Trophoblast cell (in vitro differentiated cells and primary cell): ENCODE results near the gene JPT1.
"Not testable (repeated sequence)": the region's sequence is repeated elsewhere in the genome, so short reads cannot be mapped to it uniquely, and the experiment has no call there.

Source experiments
- DNase-seq, 2 donors: peaks; one replicate each; pipeline ENCODE4 v3.0.0-alpha.2; 2016
- H2AFZ ChIP-seq: 2 replicates; pipeline ENCODE4 v1.6.1; 2013; ENCODE audit warnings: low read length, moderate library complexity, mild to moderate bottlenecking; ENCODE audit not compliant: insufficient read depth, poor library complexity
- H2AK5ac ChIP-seq: 2 replicates; pipeline ENCODE4 v1.6.1; 2013; ENCODE audit warnings: mild to moderate bottlenecking, low read length
- H2BK120ac ChIP-seq: 2 replicates; pipeline ENCODE4 v1.6.1; 2013; ENCODE audit warnings: low read length, mild to moderate bottlenecking, moderate library complexity; ENCODE audit not compliant: insufficient read depth, poor library complexity
- H2BK12ac ChIP-seq: 2 replicates; pipeline ENCODE4 v1.6.1; 2013; ENCODE audit warnings: mild to moderate bottlenecking, low read length, moderate library complexity
- H2BK5ac ChIP-seq: 2 replicates; pipeline ENCODE4 v1.6.1; 2013; ENCODE audit warnings: low read length, low read depth, moderate library complexity, mild to moderate bottlenecking; ENCODE audit not compliant: poor library complexity
- H3K14ac ChIP-seq: 2 replicates; pipeline ENCODE4 v1.6.1; 2013; ENCODE audit warnings: mild to moderate bottlenecking, low read length
- H3K18ac ChIP-seq: 2 replicates; pipeline ENCODE4 v1.6.1; 2013; ENCODE audit warnings: mild to moderate bottlenecking, low read length
- H3K23ac ChIP-seq: 2 replicates; pipeline ENCODE4 v1.6.1; 2013; ENCODE audit warnings: low read length
- H3K27ac ChIP-seq: 2 replicates; pipeline ENCODE4 v1.5.1; 2013; ENCODE audit warnings: low read depth, mild to moderate bottlenecking, inconsistent platforms, low read length, moderate library complexity
- H3K27me3 ChIP-seq: 2 replicates; pipeline ENCODE4 v1.6.1; 2013; ENCODE audit warnings: inconsistent platforms, mild to moderate bottlenecking, low read length, moderate library complexity; ENCODE audit not compliant: insufficient read depth
- H3K36me3 ChIP-seq, 2 experiments: 1 replicate in 1 of 2; 2 replicates in 1 of 2; pipeline ENCODE4 v1.6.1; 2013; ENCODE audit warnings: low read length in 2 of 2, mild to moderate bottlenecking in 2 of 2, moderate library complexity in 1 of 2; ENCODE audit not compliant: insufficient read depth in 2 of 2, control insufficient read depth in 1 of 2
- H3K4ac ChIP-seq: 2 replicates; pipeline ENCODE4 v1.6.1; 2013; ENCODE audit warnings: low read depth, mild to moderate bottlenecking, low read length, moderate library complexity
- H3K4me1 ChIP-seq, 2 experiments: 1 replicate in 1 of 2; 2 replicates in 1 of 2; pipeline ENCODE4 v1.6.1; 2013; ENCODE audit warnings: low read length in 2 of 2, mild to moderate bottlenecking in 2 of 2, moderate library complexity in 1 of 2; ENCODE audit not compliant: insufficient read depth in 2 of 2, control insufficient read depth in 1 of 2
- H3K4me2 ChIP-seq: 2 replicates; pipeline ENCODE4 v1.6.1; 2013; ENCODE audit warnings: inconsistent platforms, mild to moderate bottlenecking, low read length, moderate library complexity
- H3K4me3 ChIP-seq: 2 replicates; pipeline ENCODE4 v1.5.1; 2013; ENCODE audit warnings: mild to moderate bottlenecking, low read depth, low read length, inconsistent platforms
- H3K79me1 ChIP-seq: one replicate; pipeline ENCODE4 v1.6.1; 2013; ENCODE audit warnings: low read length
- H3K79me2 ChIP-seq: 2 replicates; pipeline ENCODE4 v1.6.1; 2013; ENCODE audit warnings: low read length, mild to moderate bottlenecking; ENCODE audit not compliant: control insufficient read depth, insufficient read depth, poor library complexity
- H3K9ac ChIP-seq: 2 replicates; pipeline ENCODE4 v1.6.1; 2013; ENCODE audit warnings: mild to moderate bottlenecking, low read length
- H3K9me3 ChIP-seq: 2 replicates; pipeline ENCODE4 v1.6.1; 2013; ENCODE audit warnings: low read depth, mild to moderate bottlenecking, control low read depth, inconsistent platforms, low read length; ENCODE audit not compliant: insufficient read depth
- H4K12ac ChIP-seq: 2 replicates; pipeline ENCODE4 v1.6.1; 2013; ENCODE audit warnings: low read depth, mild to moderate bottlenecking, low read length, moderate library complexity
- H4K8ac ChIP-seq: 2 replicates; pipeline ENCODE4 v1.6.1; 2013; ENCODE audit warnings: low read depth, mild to moderate bottlenecking, low read length, moderate library complexity
- H4K91ac ChIP-seq: one replicate; pipeline ENCODE4 v1.6.1; 2013; ENCODE audit warnings: low read depth, mild to moderate bottlenecking, low read length, moderate library complexity
- WGBS: extraction: QIAGEN DNeasy Blood & Tissue Kit; methylation state at CpG from one replicate; pipeline ENCODE4 v1.1.7; 2013; ENCODE audit warnings: missing lambda C conversion rate; ENCODE audit not compliant: insufficient read length, insufficient coverage; ENCODE audit errors: extremely low coverage; 5-methylcytosine and 5-hydroxymethylcytosine counted together

The JPT1 gene

GRCh38 chr17:75135452-75135851 is 18.9 kb downstream of the JPT1 start:
- H2BK12ac ChIP-seq, result no peak overlapping the region
- H3K23ac ChIP-seq, result no peak overlapping the region
- no peak overlapping the region for H3K9ac ChIP-seq
- H3K36me3 ChIP-seq, result peaks cover 26 to 28% of the 10 kb centered on the region in 2 experiments
- H3K4me1 ChIP-seq, result peaks cover 0 to 4% of the 10 kb centered on the region in 2 experiments
- no peak overlapping the region for H3K27ac ChIP-seq
- no peak overlapping the region for H2BK120ac ChIP-seq
- H3K79me1 ChIP-seq, result peaks cover 11% of the 10 kb centered on the region
- H2AFZ ChIP-seq, result no peak overlapping the region
- H3K4me3 ChIP-seq, result no peak overlapping the region
- H3K9me3 ChIP-seq, result no peaks in the 10 kb centered on the region
- DNase-seq, result no peak
- no peak overlapping the region for H3K4ac ChIP-seq
- no peak overlapping the region for H3K4me2 ChIP-seq
- H3K79me2 ChIP-seq, result peaks cover 9% of the 10 kb centered on the region
- H4K12ac ChIP-seq, result no peak overlapping the region
- H3K18ac ChIP-seq, result no peak overlapping the region
- H3K27me3 ChIP-seq, result no peaks in the 10 kb centered on the region
- H2BK5ac ChIP-seq, result no peak overlapping the region
- WGBS, result no CpG with 5 or more reads among the region's 5 CpGs
- no peak overlapping the region for H4K8ac ChIP-seq
- no peak overlapping the region for H3K14ac ChIP-seq
- H2AK5ac ChIP-seq, result no peak overlapping the region
- no peak overlapping the region for H4K91ac ChIP-seq

- H4K8ac ChIP-seq, H3K27me3 ChIP-seq: not testable (repeated sequence)
Measured at GRCh38 chr17:75133607-75134347, 20.5 kb downstream of the JPT1 start.

GRCh38 chr17:75133001-75133400 is 21.3 kb downstream of the JPT1 start:
- H4K12ac ChIP-seq, result no peak overlapping the region
- H3K79me1 ChIP-seq, result peaks cover 11% of the 10 kb centered on the region
- H3K36me3 ChIP-seq, result peaks cover 31 to 34% of the 10 kb centered on the region in 2 experiments
- H3K27ac ChIP-seq, result no peak overlapping the region
- no peak overlapping the region for H2BK120ac ChIP-seq
- no peak overlapping the region for H3K14ac ChIP-seq
- peaks cover 9% of the 10 kb centered on the region for H3K79me2 ChIP-seq
- no peak overlapping the region for H3K18ac ChIP-seq
- H3K4me2 ChIP-seq, result no peak overlapping the region
- H2AK5ac ChIP-seq, result no peak overlapping the region
- H2BK5ac ChIP-seq, result peak overlapping the region; percentile 31
- DNase-seq, result no peak
- H2BK12ac ChIP-seq, result no peak overlapping the region
- H4K8ac ChIP-seq, result no peak overlapping the region
- no peaks in the 10 kb centered on the region for H3K9me3 ChIP-seq
- H3K9ac ChIP-seq, result no peak overlapping the region
- no peaks in the 10 kb centered on the region for H3K27me3 ChIP-seq
- H3K23ac ChIP-seq, result no peak overlapping the region
- no CpG with 5 or more reads among the region's 3 CpGs for WGBS
- H3K4me3 ChIP-seq, result no peak overlapping the region
- H2AFZ ChIP-seq, result no peak overlapping the region
- H4K91ac ChIP-seq, result no peak overlapping the region
- H3K4ac ChIP-seq, result no peak overlapping the region
- H3K4me1 ChIP-seq, result peaks cover 0 to 6% of the 10 kb centered on the region in 2 experiments

More at GRCh38 chr17:75133607-75134347, 20.5 kb downstream of the JPT1 start:
- H2BK5ac ChIP-seq, H3K4ac ChIP-seq, H3K4me2 ChIP-seq, H3K18ac ChIP-seq, H3K9me3 ChIP-seq, H3K4me1 ChIP-seq, H2AFZ ChIP-seq, H2AK5ac ChIP-seq, H3K14ac ChIP-seq, H2BK12ac ChIP-seq, H3K23ac ChIP-seq, H4K12ac ChIP-seq, H3K9ac ChIP-seq, H3K4me3 ChIP-seq, H3K79me2 ChIP-seq, H4K91ac ChIP-seq, H2BK120ac ChIP-seq: not testable (repeated sequence)
- H3K36me3 ChIP-seq, result peaks cover 29 to 36% of the 10 kb centered on the region in 2 experiments
- peaks cover 11% of the 10 kb centered on the region for H3K79me1 ChIP-seq
- DNase-seq, result peak; percentile 60 to 69
- peak overlapping the region; percentile 3 for H3K27ac ChIP-seq
- WGBS, result no CpG with 5 or more reads among the region's 14 CpGs

- peaks cover 11% of the 10 kb centered on the region for H3K79me1 ChIP-seq
- peak overlapping the region; percentile 94 for H3K4ac ChIP-seq
- peak overlapping the region; percentile 74 for H2BK5ac ChIP-seq
- H4K12ac ChIP-seq, result peak overlapping the region; percentile 98
- not testable (repeated sequence) for DNase-seq, H3K9me3 ChIP-seq, H3K23ac ChIP-seq, H3K27me3 ChIP-seq, H3K4me1 ChIP-seq, H3K79me2 ChIP-seq
- peak overlapping the region; percentile 98 for H3K18ac ChIP-seq
- peak overlapping the region; percentile 92 for H3K9ac ChIP-seq
- peak overlapping the region; percentile 88 for H3K4me2 ChIP-seq
- WGBS, result no CpG with 5 or more reads among the region's 40 CpGs
- H3K27ac ChIP-seq, result peak overlapping the region; percentile 91
- peaks cover 28 to 29% of the 10 kb centered on the region in 2 experiments for H3K36me3 ChIP-seq
- H2BK120ac ChIP-seq, result peak overlapping the region; percentile 74
- peak overlapping the region; percentile 16 for H2BK12ac ChIP-seq
- H2AK5ac ChIP-seq, result peak overlapping the region; percentile 84
- H4K91ac ChIP-seq, result peak overlapping the region; percentile 98
- H3K4me3 ChIP-seq, result peak overlapping the region; percentile 87
- peak overlapping the region; percentile 98 for H2AFZ ChIP-seq
- peak overlapping the region; percentile 95 for H3K14ac ChIP-seq
- peak overlapping the region; percentile 100 for H4K8ac ChIP-seq
Measured at GRCh38 chr17:75132018-75133000, 22.0 kb downstream of the JPT1 start.
